ENCODE results near the gene ULK2.

ULK2 gene

GRCh38 chr17:19757536-19758180 lies 110.1 kb downstream of the ULK2 start:
- Histone ChIP-seq H3K4me1 (ENCODE audit: control insufficient read depth, insufficient read depth, low read length) (no peaks in the 10 kb centered on the region), H3K27ac (ENCODE audit: insufficient read depth, low read depth, low read length, poor library complexity, severe bottlenecking) (no peak overlapping the region), H3K36me3 (ENCODE audit: control insufficient read depth, insufficient read depth, low read length) (no peaks in the 10 kb centered on the region), H3K9me3 (ENCODE audit: control insufficient read depth, low read length) (no peaks in the 10 kb centered on the region), H3K27me3 (ENCODE audit: control insufficient read depth, insufficient read depth, low read length, poor library complexity, severe bottlenecking) (no peaks in the 10 kb centered on the region), H3K4me3 (ENCODE audit: insufficient read depth, low read depth, low read length) (no peak overlapping the region)
- 87 to 90% methylated on average over 12 of the region's 12 CpGs for WGBS, 2 experiments

GRCh38 chr17:19756546-19756945 lies 111.2 kb downstream of the ULK2 start:
- Histone ChIP-seq H3K4me3 (ENCODE audit: insufficient read depth, low read depth, low read length) (no peak overlapping the region), H3K9me3 (ENCODE audit: control insufficient read depth, low read length) (no peaks in the 10 kb centered on the region), H3K27ac (ENCODE audit: insufficient read depth, low read depth, low read length, poor library complexity, severe bottlenecking) (no peak overlapping the region), H3K4me1 (ENCODE audit: control insufficient read depth, insufficient read depth, low read length) (no peaks in the 10 kb centered on the region), H3K27me3 (ENCODE audit: control insufficient read depth, insufficient read depth, low read length, poor library complexity, severe bottlenecking) (no peaks in the 10 kb centered on the region), H3K36me3 (ENCODE audit: control insufficient read depth, insufficient read depth, low read length) (no peaks in the 10 kb centered on the region)
- 89 to 94% methylated on average over 10 of the region's 10 CpGs for WGBS, 2 experiments

GRCh38 chr17:19755821-19756510 lies 111.8 kb downstream of the ULK2 start:
- Histone ChIP-seq H3K27me3 (ENCODE audit: control insufficient read depth, insufficient read depth, low read length, poor library complexity, severe bottlenecking) (no peaks in the 10 kb centered on the region), H3K4me1 (ENCODE audit: control insufficient read depth, insufficient read depth, low read length) (no peaks in the 10 kb centered on the region), H3K36me3 (ENCODE audit: control insufficient read depth, insufficient read depth, low read length) (no peaks in the 10 kb centered on the region), H3K9me3 (ENCODE audit: control insufficient read depth, low read length) (no peaks in the 10 kb centered on the region), H3K27ac (ENCODE audit: insufficient read depth, low read depth, low read length, poor library complexity, severe bottlenecking) (no peak overlapping the region), H3K4me3 (ENCODE audit: insufficient read depth, low read depth, low read length) (no peak overlapping the region)
- 93 to 96% methylated on average over 11 of the region's 11 CpGs for WGBS, 2 experiments

GRCh38 chr17:19755392-19755791 lies 112.3 kb downstream of the ULK2 start:
- Histone ChIP-seq H3K36me3 (ENCODE audit: control insufficient read depth, insufficient read depth, low read length) (no peaks in the 10 kb centered on the region), H3K27me3 (ENCODE audit: control insufficient read depth, insufficient read depth, low read length, poor library complexity, severe bottlenecking) (no peaks in the 10 kb centered on the region), H3K4me1 (ENCODE audit: control insufficient read depth, insufficient read depth, low read length) (no peaks in the 10 kb centered on the region), H3K4me3 (ENCODE audit: insufficient read depth, low read depth, low read length) (no peak overlapping the region), H3K27ac (ENCODE audit: insufficient read depth, low read depth, low read length, poor library complexity, severe bottlenecking) (no peak overlapping the region), H3K9me3 (ENCODE audit: control insufficient read depth, low read length) (no peaks in the 10 kb centered on the region)
- WGBS, 2 experiments, result 92 to 94% methylated on average over 6 of the region's 6 CpGs

GRCh38 chr17:19753661-19754463 lies 113.9 kb downstream of the ULK2 start:
- Histone ChIP-seq H3K36me3 (ENCODE audit: control insufficient read depth, insufficient read depth, low read length) (no peaks in the 10 kb centered on the region), H3K4me3 (ENCODE audit: insufficient read depth, low read depth, low read length) (no peak overlapping the region), H3K27ac (ENCODE audit: insufficient read depth, low read depth, low read length, poor library complexity, severe bottlenecking) (no peak overlapping the region), H3K27me3 (ENCODE audit: control insufficient read depth, insufficient read depth, low read length, poor library complexity, severe bottlenecking) (no peaks in the 10 kb centered on the region), H3K9me3 (ENCODE audit: control insufficient read depth, low read length) (no peaks in the 10 kb centered on the region), H3K4me1 (ENCODE audit: control insufficient read depth, insufficient read depth, low read length) (no peaks in the 10 kb centered on the region)
- 90 to 92% methylated on average over 11 of the region's 12 CpGs for WGBS, 2 experiments

GRCh38 chr17:19753051-19753509 lies 114.7 kb downstream of the ULK2 start:
- Histone ChIP-seq H3K27me3 (ENCODE audit: control insufficient read depth, insufficient read depth, low read length, poor library complexity, severe bottlenecking) (no peaks in the 10 kb centered on the region), H3K27ac (ENCODE audit: insufficient read depth, low read depth, low read length, poor library complexity, severe bottlenecking) (no peak overlapping the region), H3K9me3 (ENCODE audit: control insufficient read depth, low read length) (no peaks in the 10 kb centered on the region), H3K4me1 (ENCODE audit: control insufficient read depth, insufficient read depth, low read length) (no peaks in the 10 kb centered on the region), H3K36me3 (ENCODE audit: control insufficient read depth, insufficient read depth, low read length) (no peaks in the 10 kb centered on the region), H3K4me3 (ENCODE audit: insufficient read depth, low read depth, low read length) (no peak overlapping the region)
- WGBS, 2 experiments, result 85 to 86% methylated on average over 12 of the region's 12 CpGs

- Histone ChIP-seq H3K4me1 (ENCODE audit: control insufficient read depth, insufficient read depth, low read length) (no peaks in the 10 kb centered on the region), H3K36me3 (ENCODE audit: control insufficient read depth, insufficient read depth, low read length) (no peaks in the 10 kb centered on the region), H3K4me3 (ENCODE audit: insufficient read depth, low read depth, low read length) (no peak overlapping the region), H3K27me3 (ENCODE audit: control insufficient read depth, insufficient read depth, low read length, poor library complexity, severe bottlenecking) (no peaks in the 10 kb centered on the region), H3K27ac (ENCODE audit: insufficient read depth, low read depth, low read length, poor library complexity, severe bottlenecking) (no peak overlapping the region), H3K9me3 (ENCODE audit: control insufficient read depth, low read length) (no peaks in the 10 kb centered on the region)
- WGBS, 2 experiments, result 90 to 95% methylated on average over 15 of the region's 15 CpGs
Measured at GRCh38 chr17:19752216-19753050, 115.3 kb downstream of the ULK2 start.

- Histone ChIP-seq H3K9me3 (ENCODE audit: control insufficient read depth, low read length) (no peaks in the 10 kb centered on the region), H3K36me3 (ENCODE audit: control insufficient read depth, insufficient read depth, low read length) (no peaks in the 10 kb centered on the region), H3K4me1 (ENCODE audit: control insufficient read depth, insufficient read depth, low read length) (no peaks in the 10 kb centered on the region), H3K27ac (ENCODE audit: insufficient read depth, low read depth, low read length, poor library complexity, severe bottlenecking) (no peak overlapping the region), H3K4me3 (ENCODE audit: insufficient read depth, low read depth, low read length) (no peak overlapping the region), H3K27me3 (ENCODE audit: control insufficient read depth, insufficient read depth, low read length, poor library complexity, severe bottlenecking) (no peaks in the 10 kb centered on the region)
- 90 to 94% methylated on average over 3 of the region's 3 CpGs for WGBS, 2 experiments
Measured at GRCh38 chr17:19750835-19751234, 116.9 kb downstream of the ULK2 start.

- Histone ChIP-seq H3K4me3 (ENCODE audit: insufficient read depth, low read depth, low read length) (no peak overlapping the region), H3K27me3 (ENCODE audit: control insufficient read depth, insufficient read depth, low read length, poor library complexity, severe bottlenecking) (peaks cover 6% of the 10 kb centered on the region), H3K4me1 (ENCODE audit: control insufficient read depth, insufficient read depth, low read length) (peaks cover 6% of the 10 kb centered on the region), H3K9me3 (ENCODE audit: control insufficient read depth, low read length) (no peaks in the 10 kb centered on the region), H3K36me3 (ENCODE audit: control insufficient read depth, insufficient read depth, low read length) (no peaks in the 10 kb centered on the region), H3K27ac (ENCODE audit: insufficient read depth, low read depth, low read length, poor library complexity, severe bottlenecking) (no peak overlapping the region)
- WGBS, 2 experiments, result 93 to 97% methylated on average over 9 of the region's 9 CpGs
Measured at GRCh38 chr17:19750020-19750572, 117.6 kb downstream of the ULK2 start.
